ENCODE results near the gene PCA3.

Gene PCA3

GRCh38 chr9:76789840-76790239, 25.6 kb downstream of the PCA3 start:
- H3K4me3 ChIP-seq (ENCODE audit: control insufficient read depth, low read depth, low read length), result no peak overlapping the region
- DNase-seq (ENCODE audit: low read depth), result no peak
- no peak for TF ChIP-seq CTCF (IDR thresholded peaks at IDR 0.05; ENCODE audit: control insufficient read depth, insufficient read depth, low read depth, low read length, missing control alignments)

- no peak for DNase-seq (ENCODE audit: low read depth)
- H3K4me3 ChIP-seq (ENCODE audit: control insufficient read depth, low read depth, low read length), result no peak overlapping the region
- no peak for TF ChIP-seq CTCF (IDR thresholded peaks at IDR 0.05; ENCODE audit: control insufficient read depth, insufficient read depth, low read depth, low read length, missing control alignments)
Observed at GRCh38 chr9:76793784-76794431, 29.7 kb downstream of the PCA3 start.

- no peak overlapping the region for H3K4me3 ChIP-seq (ENCODE audit: control insufficient read depth, low read depth, low read length)
- DNase-seq (ENCODE audit: low read depth), result no peak
- no peak for TF ChIP-seq CTCF (IDR thresholded peaks at IDR 0.05; ENCODE audit: control insufficient read depth, insufficient read depth, low read depth, low read length, missing control alignments)
Observed at GRCh38 chr9:76796296-76796695, 32.1 kb downstream of the PCA3 start.

- DNase-seq (ENCODE audit: low read depth), result no peak
- no peak for TF ChIP-seq CTCF (IDR thresholded peaks at IDR 0.05; ENCODE audit: control insufficient read depth, insufficient read depth, low read depth, low read length, missing control alignments)
- no peak overlapping the region for H3K4me3 ChIP-seq (ENCODE audit: control insufficient read depth, low read depth, low read length)
Observed at GRCh38 chr9:76798527-76798926, 34.3 kb downstream of the PCA3 start.

GRCh38 chr9:76799473-76799872, 35.2 kb downstream of the PCA3 start:
- TF ChIP-seq CTCF (IDR thresholded peaks at IDR 0.05; ENCODE audit: control insufficient read depth, insufficient read depth, low read depth, low read length, missing control alignments), result no peak
- no peak overlapping the region for H3K4me3 ChIP-seq (ENCODE audit: control insufficient read depth, low read depth, low read length)
- no peak for DNase-seq (ENCODE audit: low read depth)

GRCh38 chr9:76800901-76801300, 36.7 kb downstream of the PCA3 start:
- DNase-seq (ENCODE audit: low read depth), result no peak
- no peak overlapping the region for H3K4me3 ChIP-seq (ENCODE audit: control insufficient read depth, low read depth, low read length)
- TF ChIP-seq CTCF (IDR thresholded peaks at IDR 0.05; ENCODE audit: control insufficient read depth, insufficient read depth, low read depth, low read length, missing control alignments), result no peak

- no peak for TF ChIP-seq CTCF (IDR thresholded peaks at IDR 0.05; ENCODE audit: control insufficient read depth, insufficient read depth, low read depth, low read length, missing control alignments)
- H3K4me3 ChIP-seq (ENCODE audit: control insufficient read depth, low read depth, low read length), result no peak overlapping the region
- no peak for DNase-seq (ENCODE audit: low read depth)
Observed at GRCh38 chr9:76803083-76803482, 38.8 kb downstream of the PCA3 start.
